NCI-H2029 (cell line): Measurements from ENCODE around the gene FSCN2.

Experiments used
- DNase-seq: peaks from one replicate; lab custom pipeline; 2025; lab: John Stamatoyannopoulos, UW

The FSCN2 gene

GRCh38 chr17:81512562-81513371, 15.4 kb upstream of the FSCN2 start, which contains the start of gene ACTG1:
ACTG1 (minus strand) TSS chr17:81512799; CDS start chr17:81512354, 445 bp downstream.
- peak; percentile 73 for DNase-seq

DNA sequence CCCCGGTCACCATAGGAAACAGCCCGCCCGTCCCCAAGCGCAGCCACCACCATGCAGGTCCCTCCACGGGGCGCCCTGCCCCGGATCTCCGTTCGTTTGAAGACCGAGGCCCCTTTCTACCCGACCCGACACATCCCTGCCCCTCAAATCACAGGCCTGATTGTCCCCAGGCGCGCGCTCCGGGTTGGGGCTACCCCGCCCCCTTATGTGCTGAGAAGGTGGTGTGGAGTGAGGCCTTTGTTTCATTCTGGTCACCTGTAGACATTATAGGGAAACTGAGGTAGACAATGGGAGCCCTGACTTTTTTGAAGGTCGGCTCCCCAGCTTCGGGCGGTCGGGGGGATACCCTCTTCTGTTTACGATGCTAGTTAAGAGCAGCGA, 14.8 kb upstream of the FSCN2 start:
- DNase-seq: no peak

DNA sequence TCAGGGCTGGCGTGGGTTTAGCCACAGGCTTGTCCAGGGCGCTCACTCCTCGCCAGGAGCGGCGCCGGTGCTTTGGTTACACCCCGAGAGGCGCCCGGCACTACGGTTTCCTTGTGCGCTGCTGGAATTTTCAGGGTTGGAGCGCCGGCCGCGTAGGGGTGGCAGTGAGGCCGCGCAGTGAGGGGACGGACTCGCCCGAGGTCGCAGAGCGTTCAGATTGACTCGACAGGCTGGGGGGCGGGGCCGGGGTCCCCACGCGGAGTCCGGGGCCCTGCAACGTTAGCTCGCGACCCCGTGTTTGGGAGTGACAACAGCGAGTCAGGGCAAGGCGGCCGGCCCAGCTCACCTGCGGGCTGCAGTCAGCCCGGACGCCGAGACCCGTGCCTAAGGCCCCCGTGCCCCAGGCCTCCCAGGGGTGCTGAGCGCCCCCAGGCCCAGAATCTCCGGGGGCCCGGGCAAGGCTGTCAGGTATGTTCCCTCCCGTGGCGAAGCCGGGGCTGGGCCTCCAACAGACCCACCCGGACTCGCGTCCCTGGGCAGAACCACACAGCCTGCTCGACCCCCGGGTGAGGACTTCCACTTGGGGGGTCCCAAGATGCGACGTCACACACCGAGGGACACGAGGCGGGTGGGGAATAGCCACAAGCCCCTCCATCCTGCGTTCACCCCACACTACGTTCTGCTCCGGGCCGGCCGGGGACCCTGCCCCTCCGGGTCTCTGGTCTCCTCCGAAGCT, 14.3 kb upstream of the FSCN2 start:
- no peak for DNase-seq

DNA sequence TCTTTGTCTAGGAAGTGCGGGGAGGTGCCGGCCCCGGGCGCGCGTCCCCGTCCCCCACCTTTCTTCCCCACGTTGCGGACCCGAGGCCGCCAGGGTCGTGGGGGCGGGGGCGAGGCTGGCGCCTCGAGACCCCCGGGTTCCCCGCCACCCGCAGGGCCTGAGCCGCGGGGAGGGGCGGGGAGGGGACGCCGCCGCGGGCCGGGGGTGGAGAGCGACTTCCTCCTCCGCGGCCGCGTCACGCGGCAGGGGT, 13.8 kb upstream of the FSCN2 start:
- DNase-seq: no peak

- peak; percentile 50 for DNase-seq
These were observed 13.2 kb upstream of the FSCN2 start for GRCh38 chr17:81514739-81515529.

GRCh38 chr17:81515530-81516041, 12.6 kb upstream of the FSCN2 start:
- no peak for DNase-seq

DNA sequence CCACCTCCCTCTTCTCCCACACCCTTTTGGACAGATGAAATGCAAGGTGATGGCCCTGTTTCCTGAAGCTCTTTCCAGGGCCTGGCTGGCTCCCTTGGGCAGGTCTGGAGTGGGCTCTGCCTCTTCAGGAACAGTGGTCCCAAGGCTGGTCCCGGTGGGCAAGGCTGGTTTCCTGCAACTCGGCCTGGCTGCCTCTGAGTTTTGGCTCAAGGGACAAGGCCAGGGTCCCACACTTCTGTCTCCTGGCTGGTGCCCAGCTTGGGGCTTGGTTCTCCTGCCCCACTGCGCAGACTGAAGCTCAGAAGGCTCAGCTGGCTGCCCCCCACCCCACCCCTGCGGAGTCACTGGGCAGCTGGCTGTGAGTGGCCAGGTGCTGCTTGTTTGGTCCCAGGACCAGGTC, 11.7 kb upstream of the FSCN2 start:
- no peak for DNase-seq

- no peak for DNase-seq
These were observed 11.2 kb upstream of the FSCN2 start for GRCh38 chr17:81517009-81517338.

DNA sequence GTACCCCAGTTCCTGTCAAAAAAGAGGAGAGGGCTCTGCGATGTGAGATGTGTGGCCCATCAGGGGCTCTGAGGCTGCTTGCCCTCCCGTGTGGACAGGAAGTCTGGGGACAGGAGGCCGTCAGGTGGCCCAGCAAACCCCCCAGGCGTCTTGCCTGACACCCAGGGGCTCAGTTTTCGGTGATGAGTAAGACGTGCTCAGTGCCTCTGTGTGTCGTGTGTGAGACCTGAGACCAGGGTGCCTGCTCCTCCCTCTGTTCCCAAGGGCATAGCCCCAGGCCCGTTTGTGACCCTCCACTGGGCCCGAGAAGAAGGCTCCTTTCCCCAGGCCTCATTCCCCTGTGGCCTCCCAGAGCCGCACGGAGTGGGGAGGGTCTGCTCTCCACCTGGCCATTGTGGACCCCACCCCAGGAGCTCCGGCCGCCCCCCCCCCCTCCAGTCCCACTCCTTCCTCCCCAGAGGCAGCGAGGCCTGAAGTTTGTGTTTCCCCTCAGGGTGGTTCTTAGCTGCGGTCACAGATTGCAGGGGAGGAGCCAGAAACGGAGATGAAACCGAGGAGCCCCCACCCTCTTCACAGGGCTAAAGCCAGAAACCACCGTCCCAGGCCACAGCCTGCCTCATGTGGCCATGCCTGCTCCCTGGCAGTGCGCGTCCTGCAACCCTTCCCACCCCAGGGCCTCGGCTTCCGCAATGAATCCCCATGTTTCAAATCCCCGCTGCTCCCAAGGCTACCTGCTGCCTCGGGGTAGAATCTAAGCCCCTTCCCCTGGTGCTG, 10.7 kb upstream of the FSCN2 start:
- no peak for DNase-seq

- DNase-seq: no peak
These were observed 9.9 kb upstream of the FSCN2 start for GRCh38 chr17:81518113-81518784.

GRCh38 chr17:81518785-81519283, 9.3 kb upstream of the FSCN2 start:
- DNase-seq: no peak

DNA sequence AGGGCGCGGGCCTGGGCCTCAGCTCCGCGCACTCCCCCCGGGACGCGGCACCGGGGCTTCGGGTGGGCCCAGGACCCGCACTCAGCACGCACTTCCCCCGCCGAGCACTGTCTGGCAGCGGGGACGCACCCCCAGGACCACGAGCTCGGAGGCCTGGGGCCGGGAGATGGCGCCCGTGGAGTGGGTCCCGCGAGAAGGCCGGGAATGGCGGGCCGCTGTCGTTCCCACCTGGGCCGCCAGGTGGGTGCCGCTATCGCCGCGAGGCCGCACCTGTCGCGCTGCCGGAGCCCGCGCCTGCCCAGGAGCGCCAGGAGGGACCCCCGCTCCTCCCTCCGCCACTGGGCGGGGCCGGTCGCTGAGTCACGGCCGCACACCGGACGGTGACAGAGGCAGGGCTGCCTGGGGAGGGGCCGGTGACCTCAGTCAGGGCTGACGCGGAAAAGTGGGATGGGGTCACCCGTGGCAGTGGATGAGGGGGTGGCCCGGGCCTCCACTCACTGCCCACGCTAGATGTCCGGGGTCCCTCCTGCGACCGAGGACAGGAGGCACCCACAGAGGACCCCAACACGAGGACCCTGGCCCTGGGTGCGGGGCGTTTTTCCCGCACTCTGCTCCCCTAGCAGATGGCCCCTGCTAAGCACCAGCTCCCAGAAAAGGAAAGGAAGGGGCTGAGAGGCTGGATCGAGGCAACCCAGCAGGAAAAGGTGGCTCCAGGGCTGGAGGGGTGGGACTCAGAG, 8.7 kb upstream of the FSCN2 start:
- DNase-seq: peak; percentile 53

DNA sequence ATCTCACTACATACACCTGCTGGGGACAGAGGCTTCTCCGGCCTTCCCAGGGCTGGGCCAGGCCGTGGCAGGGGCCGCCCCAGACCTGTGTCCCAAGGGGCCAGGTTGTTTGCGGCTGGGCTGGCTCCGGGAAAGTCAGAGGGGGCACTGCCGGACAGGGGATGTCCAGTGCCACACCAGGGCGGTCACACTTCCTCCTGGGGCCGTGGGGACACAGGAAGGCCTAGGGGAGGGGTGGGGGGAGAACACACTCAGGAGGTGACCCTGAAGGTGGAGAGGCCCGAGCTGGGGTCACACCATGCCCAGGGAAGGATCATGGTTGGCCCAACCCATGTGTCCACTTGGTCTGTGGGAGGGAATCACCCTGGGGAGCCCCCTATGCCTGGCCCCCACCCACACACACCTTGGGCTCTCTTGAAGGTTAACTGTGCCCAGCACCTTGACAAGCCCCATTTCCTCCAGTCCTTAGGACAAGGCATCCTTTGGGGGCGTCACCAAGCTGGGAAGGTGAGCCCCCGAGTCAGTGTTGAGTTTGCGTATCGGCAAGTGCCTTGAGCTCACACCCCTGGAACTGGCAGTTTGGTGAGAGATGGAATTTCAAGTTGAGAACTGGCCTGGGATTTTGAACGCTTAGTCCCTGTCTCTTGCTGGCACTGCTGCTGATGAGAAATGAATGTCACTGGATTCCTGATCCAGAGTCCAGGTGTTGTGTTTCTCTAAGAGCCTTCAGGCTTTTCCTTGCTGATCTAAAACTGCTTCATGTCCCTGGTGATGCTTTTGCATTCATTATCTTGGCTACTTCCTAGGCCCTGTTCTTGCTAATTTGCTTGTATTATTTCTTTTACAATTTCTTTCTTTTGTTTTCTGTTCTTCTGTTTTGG, 7.9 kb upstream of the FSCN2 start:
- DNase-seq: no peak

DNA sequence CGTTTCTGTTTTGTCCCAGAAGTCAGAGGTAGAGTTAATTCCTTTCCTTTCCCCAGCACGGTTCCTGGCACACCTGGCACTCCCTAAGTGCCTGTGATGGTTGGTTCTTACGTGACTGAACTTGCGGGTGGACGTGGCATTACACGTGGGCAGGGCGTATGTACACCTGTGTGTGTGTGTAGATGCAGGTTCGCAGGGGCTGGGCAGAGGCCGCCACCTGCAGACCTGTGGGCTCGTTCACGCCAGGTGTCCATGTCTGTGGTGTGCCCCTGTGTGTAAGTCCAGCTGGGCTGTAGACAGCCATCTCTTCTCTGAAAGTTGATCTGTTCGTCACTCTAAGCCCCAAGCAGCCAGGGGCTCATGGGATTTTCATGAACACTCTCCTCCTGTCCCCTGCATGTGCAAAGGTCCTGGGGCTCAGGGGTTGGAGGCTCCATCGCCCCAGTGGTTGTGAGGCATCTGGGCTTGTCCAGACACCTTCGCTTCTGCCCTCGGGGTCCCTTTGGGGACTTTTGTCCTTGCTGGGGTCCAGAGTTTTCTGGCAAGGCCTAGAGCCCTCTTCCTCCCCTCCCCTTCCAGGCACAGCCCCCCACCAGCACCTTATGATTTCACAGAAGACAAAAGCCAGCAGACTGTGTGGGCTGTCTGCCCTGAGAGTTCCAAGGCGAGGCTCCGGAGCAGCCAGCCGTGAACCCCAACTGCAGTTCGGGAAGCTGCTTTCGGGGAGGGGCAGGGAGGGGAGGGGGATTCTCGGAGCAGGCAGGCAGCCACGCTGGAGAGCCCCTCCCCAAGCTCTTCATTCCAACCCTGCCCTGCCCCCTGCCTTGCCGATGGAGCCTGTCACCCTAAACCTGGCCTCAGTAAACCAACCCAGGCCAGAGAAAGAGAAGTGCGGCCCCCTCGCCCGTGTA, 5.4 kb upstream of the FSCN2 start:
- no peak for DNase-seq

- peak; percentile 70 for DNase-seq
These were observed 4.7 kb upstream of the FSCN2 start for GRCh38 chr17:81523402-81524038.

GRCh38 chr17:81524039-81524864, 3.9 kb upstream of the FSCN2 start:
- DNase-seq: no peak

- DNase-seq: no peak
These were observed 3.4 kb upstream of the FSCN2 start for GRCh38 chr17:81524865-81525159.
